Measurements from ENCODE around the gene RNF212.

RNF212 gene

GRCh38 chr4:1028574-1029220 lies 84.7 kb downstream of the RNF212 start:
- in situ Hi-C loops (cut with MboI; ENCODE audit: low pct_unique_long_range_greater_than_20kb, low sequenced_read_pairs), result no loop called here

DNA sequence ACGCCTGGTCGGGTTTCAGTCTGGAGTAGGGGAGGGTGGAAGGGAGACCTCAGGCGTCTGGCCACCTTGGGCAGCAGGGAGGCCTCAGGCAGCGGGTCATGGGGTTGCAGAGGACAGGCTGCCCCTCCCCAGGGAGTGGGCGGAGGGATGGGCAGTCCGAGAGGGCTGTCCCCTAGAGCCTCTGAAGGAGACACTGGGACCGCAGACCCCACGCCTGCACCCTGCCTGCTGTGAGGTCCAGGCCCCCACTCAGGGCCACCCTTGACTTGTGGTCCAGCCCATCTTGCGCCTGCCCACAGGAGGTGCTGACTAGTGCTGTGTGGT lies 85.5 kb downstream of the RNF212 start:
- in situ Hi-C loops (cut with MboI; ENCODE audit: low pct_unique_long_range_greater_than_20kb, low sequenced_read_pairs), result no loop called here
- DNase-seq, result no peak

More at GRCh38 chr4:1028574-1029220, 84.7 kb downstream of the RNF212 start:
- no peak for DNase-seq

GRCh38 chr4:1027219-1027914 lies 86.0 kb downstream of the RNF212 start:
- in situ Hi-C loops (cut with MboI; ENCODE audit: low pct_unique_long_range_greater_than_20kb, low sequenced_read_pairs), result no loop called here
- no peak for DNase-seq

DNA sequence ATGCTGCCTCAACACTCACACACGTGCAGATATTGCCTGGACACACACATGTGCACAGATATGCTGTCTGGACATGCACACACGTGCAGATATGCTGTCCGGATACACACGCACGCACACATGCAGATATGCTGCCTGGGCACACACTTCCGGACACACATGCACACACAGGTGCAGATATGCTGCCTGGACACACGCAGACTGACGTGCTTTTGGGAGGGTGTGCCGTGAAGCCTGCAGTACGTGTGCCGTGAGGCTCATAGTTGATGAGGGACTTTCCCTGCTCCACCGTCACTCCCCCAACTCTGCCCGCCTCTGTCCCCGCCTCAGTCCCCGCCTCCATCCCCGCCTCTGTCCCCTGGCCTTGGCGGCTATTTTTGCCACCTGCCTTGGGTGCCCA lies 87.2 kb downstream of the RNF212 start:
- in situ Hi-C loops (cut with MboI; ENCODE audit: low pct_unique_long_range_greater_than_20kb, low sequenced_read_pairs), result no loop called here
- no peak for DNase-seq

DNA sequence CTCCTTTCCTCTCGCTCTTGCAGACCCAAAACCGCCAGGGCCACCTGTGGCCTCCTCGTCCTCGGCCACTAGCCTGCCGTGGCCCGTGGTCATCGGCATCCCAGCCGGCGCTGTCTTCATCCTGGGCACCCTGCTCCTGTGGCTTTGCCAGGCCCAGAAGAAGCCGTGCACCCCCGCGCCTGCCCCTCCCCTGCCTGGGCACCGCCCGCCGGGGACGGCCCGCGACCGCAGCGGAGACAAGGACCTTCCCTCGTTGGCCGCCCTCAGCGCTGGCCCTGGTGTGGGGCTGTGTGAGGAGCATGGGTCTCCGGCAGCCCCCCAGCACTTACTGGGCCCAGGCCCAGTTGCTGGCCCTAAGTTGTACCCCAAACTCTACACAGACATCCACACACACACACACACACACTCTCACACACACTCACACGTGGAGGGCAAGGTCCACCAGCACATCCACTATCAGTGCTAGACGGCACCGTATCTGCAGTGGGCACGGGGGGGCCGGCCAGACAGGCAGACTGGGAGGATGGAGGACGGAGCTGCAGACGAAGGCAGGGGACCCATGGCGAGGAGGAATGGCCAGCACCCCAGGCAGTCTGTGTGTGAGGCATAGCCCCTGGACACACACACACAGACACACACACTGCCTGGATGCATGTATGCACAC lies 88.3 kb downstream of the RNF212 start:
- in situ Hi-C loops (cut with MboI; ENCODE audit: low pct_unique_long_range_greater_than_20kb, low sequenced_read_pairs), result no loop called here
- no peak for DNase-seq

GRCh38 chr4:1023895-1024740 lies 89.2 kb downstream of the RNF212 start:
- no peak for DNase-seq
- in situ Hi-C loops (cut with MboI; ENCODE audit: low pct_unique_long_range_greater_than_20kb, low sequenced_read_pairs), result no loop called here

GRCh38 chr4:1023075-1023640 lies 90.2 kb downstream of the RNF212 start:
- in situ Hi-C loops (cut with MboI; ENCODE audit: low pct_unique_long_range_greater_than_20kb, low sequenced_read_pairs), result no loop called here
- no peak for DNase-seq

- in situ Hi-C loops (cut with MboI; ENCODE audit: low pct_unique_long_range_greater_than_20kb, low sequenced_read_pairs), result no loop called here
- no peak for DNase-seq
Observed at GRCh38 chr4:1022739-1023066, 90.7 kb downstream of the RNF212 start.

GRCh38 chr4:1022051-1022738 lies 91.2 kb downstream of the RNF212 start:
- in situ Hi-C loops (cut with MboI; ENCODE audit: low pct_unique_long_range_greater_than_20kb, low sequenced_read_pairs), result no loop called here
- no peak for DNase-seq
